GM12878 (cell line): Measurements from ENCODE around the gene COL24A1. TPM values are rescaled to one million over a fixed set of nuclear protein-coding genes. Genes with fewer than 3 reads are reported as not detected.

ENCODE experiments used
- ATAC-seq: fragments of 200-7000 bp; cut with Tn5 transposase; 3 replicates; pipeline ENCODE4 v1.9.1; 2020; ENCODE audit warnings: mild to moderate bottlenecking, moderate library complexity
- BruUV-seq: library from RNA; stranded (reverse); fragments of 400-500 nt; replicated peaks from 2 replicates; lab custom pipeline; 2021; lab: Mats Ljungman, UMichigan
- CTCF ChIA-PET: fragments of 300-600 bp; sonication (Branson Sonifier 250); formaldehyde crosslinking; extraction: SDS; loops from one replicate; lab custom pipeline; 2021; ENCODE audit warnings: inconsistent platforms; lab: Yijun Ruan, JAX
- POLR2A ChIA-PET: fragments of 350-600 bp; formaldehyde crosslinking; extraction: SDS; loops from one replicate; lab custom pipeline; 2021; ENCODE audit warnings: inconsistent platforms; lab: Charles Lee
- RAD21 ChIA-PET: fragments of 300-600 bp; sonication (Branson Sonifier 250); formaldehyde crosslinking; loops from one replicate; lab custom pipeline; 2023; ENCODE audit warnings: antibody characterized with exemption; ENCODE audit not compliant: unreplicated experiment; lab: Charles Lee
- SMC1A ChIA-PET: fragments of 300-600 bp; sonication (Branson Sonifier 250); formaldehyde crosslinking; loops from one replicate; lab custom pipeline; 2023; ENCODE audit not compliant: unreplicated experiment, uncharacterized antibody; lab: Charles Lee
- DNase-seq: peaks from one replicate; pipeline ENCODE4 v3.0.0-alpha.2; 2011; ENCODE audit warnings: low read depth, low spot score
- FAIRE-seq: peaks from 3 replicates; lab custom pipeline; 2011; peaks lifted over from hg19 to GRCh38; lab: Jason Lieb, UNC
- H2AFZ ChIP-seq: 2 replicates; pipeline ENCODE4 v1.6.0; 2011; ENCODE audit warnings: low read depth, low read length, control low read depth; ENCODE audit not compliant: control insufficient read depth
- H3K27ac ChIP-seq: 2 replicates; pipeline ENCODE4 v1.5.1; 2011; ENCODE audit warnings: control low read depth; ENCODE audit not compliant: control insufficient read depth, insufficient read depth
- H3K27me3 ChIP-seq, 2 experiments: replicated peaks in 1 of 2; 2 replicates each; pipeline versions ENCODE4 v1.6.0 to v1.6.1; 2011; ENCODE audit warnings: low read length in 1 of 2; ENCODE audit not compliant: control insufficient read depth in 2 of 2, insufficient read depth in 2 of 2
- H3K36me3 ChIP-seq, 2 experiments: 2 replicates each; pipeline ENCODE4 v1.5.1; 2011; ENCODE audit warnings: low read length in 1 of 2; ENCODE audit not compliant: control insufficient read depth in 2 of 2, insufficient read depth in 2 of 2
- H3K4me1 ChIP-seq: 2 replicates; pipeline ENCODE4 v1.6.1; 2011; ENCODE audit warnings: mild to moderate bottlenecking, low read length, moderate library complexity, mixed read lengths; ENCODE audit not compliant: control insufficient read depth, insufficient read depth
- H3K4me2 ChIP-seq: 2 replicates; pipeline ENCODE4 v1.6.0; 2011; ENCODE audit warnings: control low read depth; ENCODE audit not compliant: control insufficient read depth, insufficient read depth
- H3K4me3 ChIP-seq: fragments of 200-600 bp; sonication (generic); 2 replicates; pipeline ENCODE4 v1.5.1; 2016
- H3K79me2 ChIP-seq: 2 replicates; pipeline ENCODE4 v1.6.0; 2011; ENCODE audit warnings: low read length; ENCODE audit not compliant: control insufficient read depth, insufficient read depth
- H3K9ac ChIP-seq: 2 replicates; pipeline ENCODE4 v1.8.0; 2011; ENCODE audit warnings: low read length, control low read depth, mixed read lengths; ENCODE audit not compliant: control insufficient read depth, insufficient read depth
- H3K9me3 ChIP-seq: replicated peaks from 3 replicates; pipeline ENCODE4 v1.5.1; 2011; ENCODE audit warnings: mild to moderate bottlenecking, low read length; ENCODE audit not compliant: control insufficient read depth, insufficient read depth
- H4K20me1 ChIP-seq: 2 replicates; pipeline ENCODE4 v1.6.0; 2011; ENCODE audit not compliant: control insufficient read depth, insufficient read depth
- BHLHE40 ChIP-seq, 2 experiments: fragments of 450-650 bp in 1 of 2; IDR thresholded peaks; 2 replicates each; pipeline ENCODE4 v1.6.1; 2011 to 2017; ENCODE audit warnings: low read depth in 2 of 2, borderline replicate concordance in 1 of 2, improper control_type of control experiment in 1 of 2, low read length in 1 of 2, mild to moderate bottlenecking in 1 of 2
- CREM ChIP-seq: IDR thresholded peaks from 2 replicates; pipeline ENCODE4 v1.6.1; 2014; ENCODE audit warnings: antibody characterized with exemption, low read depth
- E2F8 ChIP-seq: fragments of 450-650 bp; IDR thresholded peaks from 2 replicates; pipeline ENCODE4 v1.6.1; 2018; ENCODE audit warnings: mild to moderate bottlenecking, low read depth, moderate library complexity; ENCODE audit not compliant: partially characterized antibody
- GATAD2B ChIP-seq: fragments of 450-650 bp; conservative IDR thresholded peaks from 2 replicates; pipeline ENCODE4 v1.6.1; 2017; ENCODE audit warnings: low read depth, mild to moderate bottlenecking, moderate library complexity
- HDAC2 ChIP-seq: fragments of 200-600 bp; sonication (generic); IDR thresholded peaks from 2 replicates; pipeline ENCODE4 v1.6.1; 2017
- HSF1 ChIP-seq: fragments of 150-350 bp; IDR thresholded peaks from 2 replicates; pipeline ENCODE4 v1.6.1; 2014; ENCODE audit warnings: mild to moderate bottlenecking, low read depth, low read length
- IKZF2 ChIP-seq, 2 experiments: fragments of 450-650 bp; IDR thresholded peaks; 2 replicates each; pipeline ENCODE4 v1.6.1; 2017; ENCODE audit warnings: mild to moderate bottlenecking in 2 of 2, moderate library complexity in 2 of 2
- KDM1A ChIP-seq: fragments of 200-600 bp; sonication (generic); IDR thresholded peaks from 2 replicates; pipeline ENCODE4 v1.6.1; 2016; ENCODE audit warnings: borderline replicate concordance
- MEF2A ChIP-seq: IDR thresholded peaks from 2 replicates; pipeline ENCODE4 v1.6.1; 2011; ENCODE audit warnings: low read depth, mild to moderate bottlenecking, low read length, moderate library complexity; ENCODE audit not compliant: insufficient read depth
- MTA3 ChIP-seq: IDR thresholded peaks from 2 replicates; pipeline ENCODE4 v1.6.1; 2012; ENCODE audit warnings: low read length, inconsistent platforms, borderline replicate concordance
- MYB ChIP-seq: fragments of 150-350 bp; IDR thresholded peaks from 2 replicates; pipeline ENCODE4 v1.6.1; 2014; ENCODE audit warnings: mild to moderate bottlenecking, low read depth, low read length, borderline replicate concordance
- NBN ChIP-seq: fragments of 450-650 bp; IDR thresholded peaks from 2 replicates; pipeline ENCODE4 v1.6.1; 2016
- POLR2AphosphoS5 ChIP-seq: IDR thresholded peaks from 2 replicates; pipeline ENCODE4 v1.6.1; 2011; ENCODE audit warnings: mild to moderate bottlenecking, low read length, inconsistent platforms
- RAD21 ChIP-seq: IDR thresholded peaks from 2 replicates; pipeline ENCODE4 v1.6.1; 2011; ENCODE audit warnings: mild to moderate bottlenecking, low read depth, low read length, moderate library complexity; ENCODE audit not compliant: insufficient read depth
- RFX5 ChIP-seq: IDR thresholded peaks from 2 replicates; pipeline ENCODE4 v1.6.1; 2011; ENCODE audit warnings: low read depth, low read length, improper control_type of control experiment
- SIN3A ChIP-seq: IDR thresholded peaks from 2 replicates; pipeline ENCODE4 v1.6.1; 2012; ENCODE audit warnings: low read depth, low read length, improper control_type of control experiment
- SIX5 ChIP-seq: IDR thresholded peaks from 2 replicates; pipeline ENCODE4 v1.6.1; 2011; ENCODE audit warnings: mild to moderate bottlenecking, low read depth, low read length, moderate library complexity; ENCODE audit not compliant: severe bottlenecking
- SPI1 ChIP-seq: IDR thresholded peaks from 2 replicates; pipeline ENCODE4 v1.6.1; 2011; ENCODE audit warnings: low read depth, mild to moderate bottlenecking, low read length, moderate library complexity, borderline replicate concordance; ENCODE audit not compliant: insufficient read depth
- STAT1 ChIP-seq: fragments of 450-650 bp; conservative IDR thresholded peaks from 2 replicates; pipeline ENCODE4 v1.6.1; 2014; ENCODE audit warnings: antibody characterized with exemption, mild to moderate bottlenecking
- WGBS: methylation state at CpG from one replicate; pipeline ENCODE4 v1.1.6; 2016; ENCODE audit warnings: low lambda C conversion rate; ENCODE audit not compliant: insufficient replicate concordance, insufficient coverage; ENCODE audit errors: missing lambda C conversion rate; 5-methylcytosine and 5-hydroxymethylcytosine counted together
- in situ Hi-C: fragments of 300-500 bp; cut with MboI; formaldehyde crosslinking; loops from 9 replicates; pipeline ENCODE4 v1.14.3; 2018; ENCODE audit warnings: mixed read lengths
- intact Hi-C: fragments of 100-400 bp; cut with micrococcal nuclease; formaldehyde crosslinking; loops from one replicate; pipeline ENCODE4 v1.14.2; 2022; ENCODE audit not compliant: unreplicated experiment
- polyA plus RNA-seq, 11 experiments: library from polyadenylated mRNA; depleted of rRNA in 4 of 11; unstranded in 6 of 11; stranded (reverse) in 5 of 11; fragments of >200 nt; fragmentation: Nextera tagmentation in 4 of 11; fragmentation: Illumina TruSeq in 1 of 11; extraction: Ambion mirVana in 4 of 11; extraction: Trizol in 1 of 11; gene quantifications; 1 replicate in 1 of 11; 2 replicates in 10 of 11; pipeline versions ENCODE4 v1.2.1 to v1.2.3, GENCODE V29; 2011 to 2016; ENCODE audit warnings: inconsistent platforms in 2 of 11, missing spikeins in 2 of 11, low read depth in 1 of 11
- total RNA-seq, 4 experiments: library from RNA; depleted of rRNA in 3 of 4; stranded (reverse); fragments of >200 nt in 3 of 4; fragmentation: Illumina TruSeq in 1 of 4; extraction: Trizol in 1 of 4; gene quantifications; 2 replicates each; pipeline versions ENCODE4 v1.2.1 to v1.2.3, GENCODE V29; 2013 to 2021
- TF ChIP-seq, protein P1 (sequence below): fragments of 450-650 bp; IDR thresholded peaks from 2 replicates; pipeline ENCODE4 v1.6.1; 2017; ENCODE audit warnings: low read depth, mild to moderate bottlenecking, moderate library complexity

The COL24A1 gene
- total and polyA plus RNA-seq, 10 of the 15 experiments (the other 5 are each of a cell fraction or from before 2014, with no cell fraction given), result 0.19 to 4.1 (median 2.0) TPM

DNA sequence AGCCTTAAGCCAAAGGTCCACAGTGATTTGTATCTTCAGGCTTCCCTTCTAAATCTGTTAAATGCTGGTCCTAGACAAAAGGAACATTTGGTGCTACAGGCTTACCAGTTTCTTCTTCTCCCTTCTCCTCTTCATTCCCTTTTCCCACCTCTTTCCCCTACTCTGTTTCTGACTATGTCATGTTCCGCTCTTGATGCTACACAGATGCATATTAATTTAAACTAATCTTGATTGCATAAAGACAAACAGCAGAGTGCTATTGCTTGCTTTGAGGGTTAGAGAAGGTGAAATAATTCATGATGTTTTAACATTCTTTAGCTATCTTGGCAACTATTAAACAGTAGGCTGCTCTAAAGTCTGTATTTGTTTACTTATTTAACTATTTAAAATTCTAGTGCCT is 34.3 kb upstream of the COL24A1 start:
- 58% methylated on average over 1 of the region's 1 CpG for WGBS
- no peaks in the 10 kb centered on the region for H4K20me1 ChIP-seq
- no peak overlapping the region for H3K4me3 ChIP-seq
- no peaks in the 10 kb centered on the region for H3K9me3 ChIP-seq
- no peak for TF ChIP-seq SPI1
- TF ChIP-seq STAT1, result no peak
- TF ChIP-seq MEF2A, result no peak
- no peak for TF ChIP-seq HSF1
- TF ChIP-seq KDM1A, result no peak
- no peak for TF ChIP-seq POLR2AphosphoS5
- no peak for TF ChIP-seq CREM
- TF ChIP-seq SIN3A, result no peak
- TF ChIP-seq HDAC2, result no peak
- TF ChIP-seq GATAD2B, result no peak
- TF ChIP-seq MTA3, result no peak
- TF ChIP-seq IKZF2 (IDR thresholded peaks at IDR 0.05), result no peak
- TF ChIP-seq RFX5, result no peak
- no peak for TF ChIP-seq BHLHE40 (IDR thresholded peaks at IDR 0.05; ENCODE audit: borderline replicate concordance in 1 of 2, low read depth in 2 of 2, low read length in 1 of 2)
- TF ChIP-seq SIX5, result no peak
- TF ChIP-seq, protein P1, sequence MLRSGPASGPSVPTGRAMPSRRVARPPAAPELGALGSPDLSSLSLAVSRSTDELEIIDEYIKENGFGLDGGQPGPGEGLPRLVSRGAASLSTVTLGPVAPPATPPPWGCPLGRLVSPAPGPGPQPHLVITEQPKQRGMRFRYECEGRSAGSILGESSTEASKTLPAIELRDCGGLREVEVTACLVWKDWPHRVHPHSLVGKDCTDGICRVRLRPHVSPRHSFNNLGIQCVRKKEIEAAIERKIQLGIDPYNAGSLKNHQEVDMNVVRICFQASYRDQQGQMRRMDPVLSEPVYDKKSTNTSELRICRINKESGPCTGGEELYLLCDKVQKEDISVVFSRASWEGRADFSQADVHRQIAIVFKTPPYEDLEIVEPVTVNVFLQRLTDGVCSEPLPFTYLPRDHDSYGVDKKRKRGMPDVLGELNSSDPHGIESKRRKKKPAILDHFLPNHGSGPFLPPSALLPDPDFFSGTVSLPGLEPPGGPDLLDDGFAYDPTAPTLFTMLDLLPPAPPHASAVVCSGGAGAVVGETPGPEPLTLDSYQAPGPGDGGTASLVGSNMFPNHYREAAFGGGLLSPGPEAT, result no peak
- no peak for TF ChIP-seq MYB
- no peak for TF ChIP-seq NBN
- no peak for TF ChIP-seq E2F8
- TF ChIP-seq RAD21, result no peak
- H3K4me1 ChIP-seq, result no peaks in the 10 kb centered on the region
- no peak overlapping the region for H3K4me2 ChIP-seq
- H3K27me3 ChIP-seq, result no peaks in the 10 kb centered on the region
- H3K79me2 ChIP-seq, result no peaks in the 10 kb centered on the region
- DNase-seq (no peak), FAIRE-seq (no peak), ATAC-seq (no peak)
- no peak overlapping the region for H2AFZ ChIP-seq
- intact Hi-C loops (no loop called here), in situ Hi-C loops (no loop called here)
- no peaks in the 10 kb centered on the region for H3K36me3 ChIP-seq
- no peak overlapping the region for H3K9ac ChIP-seq
- ChIA-PET POLR2A (no interaction called here), CTCF (interaction anchor here (0.6 kb wide), 1 partner anchor 22 kb away, joined by 3 read pairs; no protein-coding TSS in a partner anchor), RAD21 (no interaction called here), SMC1A (no interaction called here)
- H3K27ac ChIP-seq, result no peak overlapping the region
- no TSS peak for BruUV-seq
